ENCODE measurements around the gene TUBA1C. TPM values are rescaled to one million over a fixed set of nuclear protein-coding genes. Genes with fewer than 3 reads are reported as not detected.

TUBA1C gene
- total and polyA plus RNA-seq, 9 of the 15 experiments (the other 6 are each of a cell fraction or from before 2014, with no cell fraction given) = 755 to 3,012 (median 914) TPM

DNA sequence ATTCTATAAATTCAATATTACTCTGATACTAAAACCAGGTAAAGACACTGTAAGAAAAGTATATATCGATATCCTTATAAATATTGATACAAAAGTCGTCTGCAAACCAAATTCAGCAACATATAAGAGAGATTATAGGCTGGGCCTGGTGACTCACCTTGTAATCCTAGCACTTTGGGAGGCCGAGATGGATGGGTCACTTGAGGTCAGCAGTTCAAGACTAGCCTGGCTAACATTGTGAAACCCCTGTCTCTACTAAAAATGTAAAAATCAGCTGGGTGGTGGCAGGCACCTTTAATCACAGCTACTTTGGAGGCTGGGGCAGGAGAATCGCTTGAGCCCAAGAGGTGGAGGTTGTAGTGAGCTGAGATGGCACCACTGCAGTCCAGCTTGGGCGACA lies 13.5 kb upstream of the TUBA1C start:
- Histone ChIP-seq H3K9me1 (ENCODE audit: control insufficient read depth, insufficient read depth, low read length) (no peaks in the 10 kb centered on the region), H2AFZ (ENCODE audit: low read depth, low read length) (no peak overlapping the region), H3K9ac (ENCODE audit: insufficient read depth in 1 of 2, low read depth in 2 of 2, low read length in 2 of 2) (peak overlapping the region in 1 of 2 experiments; percentile 38; a peak in 1 of 4 replicates), H3K4me3 (no peak overlapping the region), H3K9me3 (replicated peaks; ENCODE audit: control insufficient read depth, insufficient read depth, low read depth, low read length) (no peaks in the 10 kb centered on the region), H3K79me2 (ENCODE audit: control insufficient read depth, insufficient read depth, low read length) (no peaks in the 10 kb centered on the region), H3K4me1 (replicated peaks in 1 of 2; ENCODE audit: control insufficient read depth in 2 of 2, insufficient read depth in 2 of 2, low read length in 2 of 2) (peaks cover 7 to 13% of the 10 kb centered on the region in 2 experiments), H3K4me2 (ENCODE audit: insufficient read depth, low read length) (no peak overlapping the region; the same call in 1 of the 2 replicates), H3K36me3 (ENCODE audit: control insufficient read depth, insufficient read depth, low read length) (no peaks in the 10 kb centered on the region), H4K20me1 (replicated peaks; ENCODE audit: control insufficient read depth, insufficient read depth, low read length) (no peaks in the 10 kb centered on the region), H3K27me3 (ENCODE audit: control insufficient read depth in 2 of 2, insufficient read depth in 2 of 2, low read length in 2 of 2) (no peaks in the 10 kb centered on the region), H3K27ac (ENCODE audit: extremely low read depth, low read depth, low read length) (no peak overlapping the region)
- FAIRE-seq (no peak), ATAC-seq (peak; percentile 65; the same call in 2 of the 3 replicates), DNase-seq (ENCODE audit: extremely low read depth in 1 of 4, low spot score in 3 of 4) (peak in 1 of 4 experiments; percentile 59)
- ChIA-PET POLR2A (interaction anchor here (1.4 to 2.1 kb wide), 3 partner anchors 13 to 163 kb away, joined by 4 to 12 read pairs (median 8); partner anchors contain the start of genes TUBA1B and TUBA1C), CTCF (ENCODE audit: low intra/inter-chr PET ratio) (no interaction called here)
- intact Hi-C loops (cut with micrococcal nuclease) = no loop called here
- 25% methylated on average over 5 of the region's 5 CpGs for WGBS (ENCODE audit: insufficient coverage, low coverage, missing lambda C conversion rate)
- BruUV-seq (replicated peaks) = no TSS peak
- in situ Hi-C loops (cut with MboI) = no loop called here
- TF ChIP-seq ELF1 (tag; IDR thresholded peaks at IDR 0.05) (no peak), ADNP (tag; IDR thresholded peaks at IDR 0.05) (peak; percentile 56; the same call in 1 of the 2 replicates), ZNF780A (CRISPR knock-in tag; IDR thresholded peaks at IDR 0.05) (no peak), CEBPB (tag; IDR thresholded peaks at IDR 0.05) (peak; percentile 88), FOSL1 (tag; conservative IDR thresholded peaks at IDR 0.05) (peak; percentile 81), SMARCE1 (IDR thresholded peaks at IDR 0.05) (0 out of 2 replicates have a peak, but pooled peaks have one; percentile 17), ZNF512 (tag; IDR thresholded peaks at IDR 0.05) (no peak), ATF3 (IDR thresholded peaks at IDR 0.05) (peak; percentile 76), ATF3 (CRISPR knock-in tag; conservative IDR thresholded peaks at IDR 0.05) (no peak), JUND (IDR thresholded peaks at IDR 0.05; ENCODE audit: borderline replicate concordance, low read depth, low read length) (peak; percentile 76), JUND (tag; IDR thresholded peaks at IDR 0.05; ENCODE audit: borderline replicate concordance, low read depth, low read length) (peak; percentile 79; the same call in 2 of the 3 replicates), ZNF282 (CRISPR knock-in tag; IDR thresholded peaks at IDR 0.05) (no peak), DMBX1 (CRISPR knock-in tag; IDR thresholded peaks at IDR 0.05; ENCODE audit: borderline replicate concordance) (no peak), ZNF3 (CRISPR knock-in tag; IDR thresholded peaks at IDR 0.05) (no peak), JUN (IDR thresholded peaks at IDR 0.05; ENCODE audit: borderline replicate concordance, low read depth, low read length) (peak; percentile 58; the same call in 1 of the 2 replicates), JUN (CRISPR knock-in tag; IDR thresholded peaks at IDR 0.05; ENCODE audit: borderline replicate concordance) (no peak), ZNF717 (CRISPR knock-in tag; IDR thresholded peaks at IDR 0.05) (no peak)
- TF ChIP-seq, protein P1, sequence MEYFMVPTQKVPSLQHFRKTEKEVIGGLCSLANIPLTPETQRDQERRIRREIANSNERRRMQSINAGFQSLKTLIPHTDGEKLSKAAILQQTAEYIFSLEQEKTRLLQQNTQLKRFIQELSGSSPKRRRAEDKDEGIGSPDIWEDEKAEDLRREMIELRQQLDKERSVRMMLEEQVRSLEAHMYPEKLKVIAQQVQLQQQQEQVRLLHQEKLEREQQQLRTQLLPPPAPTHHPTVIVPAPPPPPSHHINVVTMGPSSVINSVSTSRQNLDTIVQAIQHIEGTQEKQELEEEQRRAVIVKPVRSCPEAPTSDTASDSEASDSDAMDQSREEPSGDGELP (CRISPR knock-in tag; IDR thresholded peaks at IDR 0.05; ENCODE audit: borderline replicate concordance) = peak; percentile 48; the same call in 1 of the 2 replicates
- TF ChIP-seq, protein P2, sequence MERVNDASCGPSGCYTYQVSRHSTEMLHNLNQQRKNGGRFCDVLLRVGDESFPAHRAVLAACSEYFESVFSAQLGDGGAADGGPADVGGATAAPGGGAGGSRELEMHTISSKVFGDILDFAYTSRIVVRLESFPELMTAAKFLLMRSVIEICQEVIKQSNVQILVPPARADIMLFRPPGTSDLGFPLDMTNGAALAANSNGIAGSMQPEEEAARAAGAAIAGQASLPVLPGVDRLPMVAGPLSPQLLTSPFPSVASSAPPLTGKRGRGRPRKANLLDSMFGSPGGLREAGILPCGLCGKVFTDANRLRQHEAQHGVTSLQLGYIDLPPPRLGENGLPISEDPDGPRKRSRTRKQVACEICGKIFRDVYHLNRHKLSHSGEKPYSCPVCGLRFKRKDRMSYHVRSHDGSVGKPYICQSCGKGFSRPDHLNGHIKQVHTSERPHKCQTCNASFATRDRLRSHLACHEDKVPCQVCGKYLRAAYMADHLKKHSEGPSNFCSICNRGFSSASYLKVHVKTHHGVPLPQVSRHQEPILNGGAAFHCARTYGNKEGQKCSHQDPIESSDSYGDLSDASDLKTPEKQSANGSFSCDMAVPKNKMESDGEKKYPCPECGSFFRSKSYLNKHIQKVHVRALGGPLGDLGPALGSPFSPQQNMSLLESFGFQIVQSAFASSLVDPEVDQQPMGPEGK (CRISPR knock-in tag; IDR thresholded peaks at IDR 0.05; ENCODE audit: borderline replicate concordance) = no peak

Data from K562 (cell line).